Heart right ventricle (tissue), 16 donors: ENCODE data around the gene ITPR2. TPM values are rescaled to one million over a fixed set of nuclear protein-coding genes. Genes with fewer than 3 reads are reported as not detected.
"Not testable (repeated sequence)": the region's sequence is repeated elsewhere in the genome, so short reads cannot be mapped to it uniquely, and the experiment has no call there.

Experiments
- ATAC-seq, 8 donors: fragments of 200-7000 bp; cut with Tn5 transposase; one replicate each; pipeline ENCODE4 v1.9.1; 2020; ENCODE audit warnings: mild to moderate bottlenecking in 8 of 8, moderate library complexity in 8 of 8, moderate number of reproducible peaks in 1 of 8
- DNase-seq, 2 donors: peaks; one replicate each; pipeline ENCODE4 v3.0.0-alpha.2; 2020
- H3K27ac ChIP-seq, 10 donors: fragments of 200-600 bp; sonication (generic) in 2 of 10; one replicate each; pipeline versions ENCODE4 v1.5.0 to v1.8.0; 2020 to 2022; ENCODE audit warnings: mild to moderate bottlenecking in 3 of 10
- H3K27me3 ChIP-seq, 7 donors: fragments of 200-600 bp; one replicate each; pipeline ENCODE4 v1.8.0; 2021 to 2022; ENCODE audit warnings: mild to moderate bottlenecking in 2 of 7
- H3K36me3 ChIP-seq, 9 donors: fragments of 200-600 bp; sonication (generic) in 1 of 9; one replicate each; pipeline versions ENCODE4 v1.5.0 to v1.8.0; 2020 to 2022; ENCODE audit warnings: mild to moderate bottlenecking in 2 of 9
- H3K4me1 ChIP-seq, 9 donors: fragments of 200-600 bp; sonication (generic) in 1 of 9; one replicate each; pipeline versions ENCODE4 v1.5.0 to v1.8.0; 2020 to 2022; ENCODE audit warnings: mild to moderate bottlenecking in 4 of 9
- H3K4me3 ChIP-seq, 10 donors: fragments of 200-600 bp; sonication (generic) in 2 of 10; one replicate each; pipeline versions ENCODE4 v1.5.0 to v1.8.0; 2020 to 2022; ENCODE audit warnings: mild to moderate bottlenecking in 7 of 10, moderate library complexity in 2 of 10
- H3K9me3 ChIP-seq, 11 donors: fragments of 200-600 bp in 10 of 11; sonication (generic) in 2 of 11; one replicate each; pipeline versions ENCODE4 v1.5.0 to v1.8.0; 2013 to 2022; ENCODE audit warnings: mild to moderate bottlenecking in 2 of 11, control low read depth in 1 of 11, moderate library complexity in 1 of 11
- WGBS, 2 donors: extraction: QIAGEN DNeasy Blood & Tissue Kit; methylation state at CpG; one replicate each; pipeline ENCODE4 v1.1.7; 2013; ENCODE audit warnings: inconsistent platforms in 1 of 2; 5-methylcytosine and 5-hydroxymethylcytosine counted together
- intact Hi-C, 10 donors: fragments of 100-400 bp; cut with DNase I; formaldehyde crosslinking; loops; one replicate each; pipeline versions ENCODE4 v1.11.1 to v1.14.2; 2022
- polyA plus RNA-seq, 2 donors: library from polyadenylated mRNA; stranded (reverse); fragments of 200-250 nt; gene quantifications; one replicate each; pipeline ENCODE4 v1.2.3, GENCODE V29; 2013
- total RNA-seq, 10 donors: library from RNA; stranded (reverse); fragmentation: NEBNext Ultra II Directional in 3 of 10; extraction: Animal tissue kit (Norgen Biotek cat#: 25700) in 3 of 10; gene quantifications; one replicate each; pipeline versions ENCODE4 v1.2.1 to v1.2.4, GENCODE V29; 2021 to 2023
- TF ChIP-seq, protein P1 (sequence below), 9 donors: fragments of 200-600 bp; sonication (generic) in 2 of 9; IDR thresholded peaks; one replicate each; pipeline versions ENCODE4 v1.5.0 to v1.8.0; 2021 to 2022; ENCODE audit warnings: antibody characterized with exemption in 9 of 9, mild to moderate bottlenecking in 5 of 9, moderate library complexity in 1 of 9
- donor health status: Arrhythmogenic right ventricular cardiomyopathy.
- donor health status: ischemic (EF 13 %, LVEDD 7.1; RV severe dilation, severe dysfunction).
- donor health status: healthy with polysubstance abuse.
- donor health status: DM: no; HTN: yes; CAD: no.
- donor health status: DM: no; HTN: no; CAD: no.
- donor health status: ischemic (EF 25% LVEDD 6.9; RV normal size, moderate dysfunction).
- donor health status: ischemic (EF 25% LVEDD 5.7; RV mildly dilated, moderate dysfunction).
- donor health status: healthy.
- donor health status: DM: yes; HTN: yes; CAD: no.
- donor health status: Ischemic cardiomyopathy.
- donor health status: ischemic (EF 35%, LVEDD 5.7; RV mildly dilated, moderate dysfunction).
- donor health status: nonischemic (EF 11% LVEDD 7.7; RV severe dilation, severe dysfunction).
- donor health status: DM: yes; HTN: yes; CAD: no.
- donor health status: PGD.
- donor health status: ischemic (EF 29% LVEDD 5.4; RV normal size, mild dysfunction).
- donor health status: nonischemic (EF 23%, LVEDD 6.1; RV moderate dilation, normal function).

Gene ITPR2
- total and polyA plus RNA-seq, 12 donors, result 2.0 to 18.9 (median 14.3) TPM

DNA sequence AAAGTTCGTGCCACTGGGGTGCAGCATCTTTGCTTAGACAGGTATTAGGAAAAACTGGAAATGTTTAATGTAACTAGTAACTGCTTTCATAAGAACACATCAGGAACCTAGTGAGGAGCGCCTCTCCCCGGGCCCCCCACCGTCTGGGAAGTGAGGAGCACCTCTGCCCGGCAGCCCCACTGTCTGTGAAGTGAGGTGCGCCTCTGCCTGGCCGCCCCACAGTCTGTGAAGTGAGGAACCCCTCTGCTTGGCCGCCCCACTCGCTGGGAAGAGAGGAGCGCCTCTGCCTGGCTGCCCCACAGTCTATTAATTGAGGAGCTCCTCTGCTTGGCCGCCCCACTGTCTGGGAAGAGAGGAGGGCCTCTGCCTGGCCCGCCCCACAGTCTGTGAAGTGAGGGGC is 224.7 kb downstream of the ITPR2 start:
- intact Hi-C loops, result no loop called here
- TF ChIP-seq, protein P1, sequence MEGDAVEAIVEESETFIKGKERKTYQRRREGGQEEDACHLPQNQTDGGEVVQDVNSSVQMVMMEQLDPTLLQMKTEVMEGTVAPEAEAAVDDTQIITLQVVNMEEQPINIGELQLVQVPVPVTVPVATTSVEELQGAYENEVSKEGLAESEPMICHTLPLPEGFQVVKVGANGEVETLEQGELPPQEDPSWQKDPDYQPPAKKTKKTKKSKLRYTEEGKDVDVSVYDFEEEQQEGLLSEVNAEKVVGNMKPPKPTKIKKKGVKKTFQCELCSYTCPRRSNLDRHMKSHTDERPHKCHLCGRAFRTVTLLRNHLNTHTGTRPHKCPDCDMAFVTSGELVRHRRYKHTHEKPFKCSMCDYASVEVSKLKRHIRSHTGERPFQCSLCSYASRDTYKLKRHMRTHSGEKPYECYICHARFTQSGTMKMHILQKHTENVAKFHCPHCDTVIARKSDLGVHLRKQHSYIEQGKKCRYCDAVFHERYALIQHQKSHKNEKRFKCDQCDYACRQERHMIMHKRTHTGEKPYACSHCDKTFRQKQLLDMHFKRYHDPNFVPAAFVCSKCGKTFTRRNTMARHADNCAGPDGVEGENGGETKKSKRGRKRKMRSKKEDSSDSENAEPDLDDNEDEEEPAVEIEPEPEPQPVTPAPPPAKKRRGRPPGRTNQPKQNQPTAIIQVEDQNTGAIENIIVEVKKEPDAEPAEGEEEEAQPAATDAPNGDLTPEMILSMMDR (IDR thresholded peaks at IDR 0.05), result no peak
- DNase-seq (no peak), ATAC-seq (no peak)
- no peaks in the 10 kb centered on the region for H3K27me3 ChIP-seq
- WGBS, 2 donors, result 93 to 98% methylated on average over 12 of the region's 12 CpGs
- no peaks in the 10 kb centered on the region for H3K9me3 ChIP-seq
- no peak overlapping the region for H3K4me3 ChIP-seq
- no peaks in the 10 kb centered on the region for H3K4me1 ChIP-seq
- no peak overlapping the region for H3K27ac ChIP-seq
- peaks cover 0 to 20% (median 0%) of the 10 kb centered on the region in 9 donors for H3K36me3 ChIP-seq

DNA sequence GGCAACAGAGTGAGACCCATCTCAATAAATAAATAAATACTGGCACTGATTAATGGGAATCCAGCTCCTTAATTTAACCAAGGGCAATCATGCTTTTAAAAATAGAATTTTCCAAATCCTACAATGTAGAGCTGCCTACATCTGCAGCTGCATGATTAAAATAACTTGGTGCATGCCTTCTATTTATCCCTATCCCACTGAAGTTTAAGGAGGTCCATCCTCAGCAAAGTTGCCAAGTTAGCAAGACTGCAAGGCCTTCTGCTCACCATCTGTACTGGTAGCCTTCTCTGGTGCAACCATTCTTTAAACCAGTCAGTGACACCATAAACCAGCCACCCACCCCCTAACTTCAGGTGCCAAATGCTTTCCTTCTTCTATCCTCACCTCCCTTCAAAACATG is 226.1 kb downstream of the ITPR2 start:
- intact Hi-C loops, result no loop called here
- peaks cover 0 to 26% (median 0%) of the 10 kb centered on the region in 9 donors for H3K36me3 ChIP-seq
- no peak overlapping the region for H3K4me3 ChIP-seq
- no peaks in the 10 kb centered on the region for H3K9me3 ChIP-seq
- no peaks in the 10 kb centered on the region for H3K27me3 ChIP-seq
- DNase-seq, result no peak
- no peaks in the 10 kb centered on the region for H3K4me1 ChIP-seq
- no peak overlapping the region for H3K27ac ChIP-seq
- ATAC-seq, result no peak
- TF ChIP-seq, protein P1 (IDR thresholded peaks at IDR 0.05), result no peak

DNA sequence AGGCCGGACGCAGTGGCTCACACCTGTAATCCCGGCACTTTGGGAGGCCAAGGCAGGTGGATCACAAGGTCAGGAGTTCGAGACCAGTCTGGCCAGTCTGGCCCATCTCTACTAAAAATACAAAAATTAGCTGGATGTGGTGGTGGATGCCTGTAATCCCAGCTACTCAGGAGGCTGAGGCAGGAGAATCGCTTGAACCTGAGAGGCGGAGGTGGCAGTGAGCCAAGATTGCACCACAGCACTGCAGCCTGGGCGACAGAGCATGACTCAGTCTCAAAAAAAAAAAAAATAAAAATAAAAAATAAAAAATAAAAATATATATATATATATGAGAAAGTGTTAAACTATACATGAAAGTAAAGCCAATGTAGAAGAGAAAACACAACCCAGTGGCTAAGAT is 228.2 kb downstream of the ITPR2 start:
- ATAC-seq, H3K27ac ChIP-seq, H3K27me3 ChIP-seq, intact Hi-C loops, H3K9me3 ChIP-seq, DNase-seq, H3K4me3 ChIP-seq, H3K4me1 ChIP-seq: not testable (repeated sequence)
- WGBS, 2 donors, result 94 to 98% methylated on average over 7 of the region's 7 CpGs
- H3K36me3 ChIP-seq, result peaks cover 0 to 38% (median 5%) of the 10 kb centered on the region in 9 donors

DNA sequence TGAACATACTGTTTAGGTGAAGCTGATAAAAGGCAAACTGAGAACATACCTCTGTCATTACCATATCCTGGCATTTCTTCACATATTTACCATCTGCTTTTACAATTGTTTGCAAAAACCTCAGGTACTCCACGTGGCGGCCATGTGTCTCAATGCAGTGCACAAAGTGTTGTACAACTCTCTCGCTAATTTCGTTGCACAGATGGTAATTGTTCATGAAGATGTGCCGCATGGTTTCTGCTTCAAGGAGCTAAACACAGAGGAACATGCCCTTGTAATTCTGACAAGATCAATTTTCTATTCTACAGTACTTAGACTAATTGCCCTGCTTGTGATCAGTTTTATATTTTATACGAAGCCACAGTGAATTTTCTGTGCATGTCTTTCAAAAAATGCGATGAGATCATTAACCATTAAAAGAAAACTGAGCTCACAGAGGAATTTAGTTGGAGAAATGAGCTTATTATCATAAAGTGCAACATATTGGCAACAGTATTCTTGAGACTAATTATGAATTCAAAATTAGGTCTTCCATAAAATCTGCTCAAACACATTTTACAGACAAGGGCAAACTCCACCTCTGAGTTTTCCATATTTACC is 233.8 kb downstream of the ITPR2 start:
- Histone ChIP-seq H3K4me1 (peaks cover 0 to 4% (median 0%) of the 10 kb centered on the region in 9 donors), H3K9me3 (no peaks in the 10 kb centered on the region), H3K4me3 (no peak overlapping the region), H3K27me3 (no peaks in the 10 kb centered on the region), H3K36me3 (peaks cover 0 to 88% (median 24%) of the 10 kb centered on the region in 9 donors), H3K27ac (no peak overlapping the region)
- TF ChIP-seq, protein P1 (IDR thresholded peaks at IDR 0.05), result no peak
- ATAC-seq, result no peak
- intact Hi-C loops, result no loop called here
- WGBS, 2 donors, result 89 to 92% methylated on average over 7 of the region's 7 CpGs
- no peak for DNase-seq

- intact Hi-C loops, result no loop called here
- peaks cover 0 to 87% (median 17%) of the 10 kb centered on the region in 9 donors for H3K36me3 ChIP-seq
- H3K27ac ChIP-seq, result no peak overlapping the region
- H3K4me3 ChIP-seq, result no peak overlapping the region
- 68 to 81% methylated on average over 1 of the region's 1 CpG for WGBS, 2 donors
- ATAC-seq (no peak), DNase-seq (no peak)
- peaks cover 0 to 4% (median 0%) of the 10 kb centered on the region in 11 donors for H3K9me3 ChIP-seq
- TF ChIP-seq, protein P1 (IDR thresholded peaks at IDR 0.05), result no peak
- H3K27me3 ChIP-seq, result no peaks in the 10 kb centered on the region
- H3K4me1 ChIP-seq, result peaks cover 0 to 4% (median 0%) of the 10 kb centered on the region in 9 donors
Measured at GRCh38 chr12:26595806-26596205, 237.2 kb downstream of the ITPR2 start.
